GM06990 (cell line): Measurements from ENCODE around the gene DLEU7.

Experiments used
- DNase-seq: peaks from one replicate; pipeline ENCODE4 v3.0.0-alpha.2; 2011; ENCODE audit not compliant: insufficient read length; ENCODE audit errors: extremely low read depth
- H3K27me3 ChIP-seq: replicated peaks from 2 replicates; pipeline ENCODE4 v1.6.0; 2011; ENCODE audit warnings: low read length; ENCODE audit not compliant: control insufficient read depth, insufficient read depth
- H3K36me3 ChIP-seq: 2 replicates; pipeline ENCODE4 v1.5.1; 2011; ENCODE audit warnings: low read length; ENCODE audit not compliant: control insufficient read depth, insufficient read depth
- H3K4me3 ChIP-seq: replicated peaks from 2 replicates; pipeline ENCODE4 v1.5.1; 2011; ENCODE audit warnings: low read depth, mild to moderate bottlenecking, control low read depth, low read length
- TF ChIP-seq, protein P1 (sequence below): IDR thresholded peaks from 2 replicates; pipeline ENCODE4 v1.5.1; 2011; ENCODE audit warnings: low read length, control low read depth, mild to moderate bottlenecking, inconsistent platforms; ENCODE audit not compliant: insufficient read depth, poor library complexity, severe bottlenecking

Gene DLEU7

DNA sequence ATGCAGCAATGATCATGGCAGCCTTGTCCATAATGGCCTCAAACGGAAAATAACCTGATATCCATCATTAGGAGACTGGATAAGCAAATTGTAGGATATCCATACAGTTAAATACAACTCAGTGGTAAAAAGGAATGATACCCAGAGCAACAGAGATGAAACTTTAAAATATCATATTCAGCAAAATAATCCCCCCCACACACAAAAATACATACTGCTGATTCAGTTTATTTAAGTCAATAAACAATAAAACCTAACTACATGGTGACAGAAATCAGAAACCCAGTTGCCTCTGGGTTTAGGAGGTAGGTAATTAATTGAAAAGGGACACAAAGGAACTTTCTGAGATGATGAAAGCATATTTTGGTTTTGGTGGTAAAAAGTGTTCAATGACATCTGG, 27.9 kb upstream of the DLEU7 start:
- TF ChIP-seq, protein P1, sequence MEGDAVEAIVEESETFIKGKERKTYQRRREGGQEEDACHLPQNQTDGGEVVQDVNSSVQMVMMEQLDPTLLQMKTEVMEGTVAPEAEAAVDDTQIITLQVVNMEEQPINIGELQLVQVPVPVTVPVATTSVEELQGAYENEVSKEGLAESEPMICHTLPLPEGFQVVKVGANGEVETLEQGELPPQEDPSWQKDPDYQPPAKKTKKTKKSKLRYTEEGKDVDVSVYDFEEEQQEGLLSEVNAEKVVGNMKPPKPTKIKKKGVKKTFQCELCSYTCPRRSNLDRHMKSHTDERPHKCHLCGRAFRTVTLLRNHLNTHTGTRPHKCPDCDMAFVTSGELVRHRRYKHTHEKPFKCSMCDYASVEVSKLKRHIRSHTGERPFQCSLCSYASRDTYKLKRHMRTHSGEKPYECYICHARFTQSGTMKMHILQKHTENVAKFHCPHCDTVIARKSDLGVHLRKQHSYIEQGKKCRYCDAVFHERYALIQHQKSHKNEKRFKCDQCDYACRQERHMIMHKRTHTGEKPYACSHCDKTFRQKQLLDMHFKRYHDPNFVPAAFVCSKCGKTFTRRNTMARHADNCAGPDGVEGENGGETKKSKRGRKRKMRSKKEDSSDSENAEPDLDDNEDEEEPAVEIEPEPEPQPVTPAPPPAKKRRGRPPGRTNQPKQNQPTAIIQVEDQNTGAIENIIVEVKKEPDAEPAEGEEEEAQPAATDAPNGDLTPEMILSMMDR, result no peak
- no peak for DNase-seq
- no peaks in the 10 kb centered on the region for H3K36me3 ChIP-seq
- no peak overlapping the region for H3K4me3 ChIP-seq
- H3K27me3 ChIP-seq, result no peaks in the 10 kb centered on the region

DNA sequence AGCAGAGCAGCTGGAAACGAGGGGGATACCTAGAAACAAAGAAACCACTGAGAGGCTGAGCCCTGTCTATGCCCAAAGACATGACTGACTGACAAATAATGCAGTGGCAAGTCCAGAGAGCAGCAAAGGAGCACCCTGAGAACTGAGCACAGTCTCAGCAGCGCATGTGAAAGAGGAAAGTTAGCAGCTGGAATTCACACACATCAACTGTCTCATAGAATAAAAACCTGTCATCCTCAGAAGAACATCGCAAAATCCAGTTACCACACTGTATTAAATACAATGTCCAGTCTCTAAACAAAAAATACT, 24.1 kb upstream of the DLEU7 start:
- TF ChIP-seq, protein P1, result no peak
- H3K4me3 ChIP-seq, result no peak overlapping the region
- no peak for DNase-seq

DNA sequence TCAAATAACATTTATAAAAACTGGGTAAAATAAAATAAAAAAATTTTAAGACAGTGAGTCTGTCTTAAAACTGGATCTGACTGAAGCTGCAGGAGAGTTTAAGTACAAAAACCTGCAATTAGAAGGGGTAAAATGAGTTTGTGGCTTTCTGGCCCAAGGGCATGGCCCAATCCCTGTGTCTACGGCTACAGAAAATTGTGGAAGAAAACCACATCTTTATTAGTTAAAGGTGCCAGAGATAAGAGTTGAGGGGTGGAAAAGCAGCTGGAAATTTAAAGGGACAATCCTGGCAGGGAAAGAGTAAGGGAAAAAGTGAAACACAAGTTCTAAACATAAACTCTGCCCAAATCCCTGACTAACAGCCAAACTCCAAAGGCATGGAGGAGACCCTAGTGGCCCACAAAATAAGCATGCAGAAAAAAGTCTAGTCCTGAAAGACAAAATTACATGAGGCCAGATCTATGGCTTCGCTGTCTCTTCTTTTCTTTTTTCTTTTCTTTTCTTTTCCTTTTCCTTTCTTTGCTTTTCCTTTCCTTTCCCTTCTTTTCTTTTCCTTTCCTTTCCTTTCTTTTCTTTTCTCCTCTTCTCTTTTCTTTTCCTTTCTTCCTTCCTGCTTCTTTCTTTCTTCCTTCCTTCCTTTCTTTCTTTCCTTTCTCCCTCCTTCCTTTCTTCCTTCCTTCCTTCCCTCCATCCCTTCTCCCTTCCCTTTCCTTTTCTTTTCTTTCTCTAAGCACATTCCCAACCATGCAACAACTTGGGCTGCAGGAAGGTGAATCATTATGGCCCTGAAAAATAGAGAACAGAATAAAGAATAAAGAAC, 23.5 kb upstream of the DLEU7 start:
- Histone ChIP-seq H3K4me3 (no peak overlapping the region), H3K36me3 (no peaks in the 10 kb centered on the region), H3K27me3 (no peaks in the 10 kb centered on the region)
- TF ChIP-seq, protein P1, result no peak
- DNase-seq, result no peak

More for the DNA sequence above, 24.1 kb upstream of the DLEU7 start:
- H3K27me3 ChIP-seq, result no peaks in the 10 kb centered on the region
- H3K36me3 ChIP-seq, result no peaks in the 10 kb centered on the region

DNA sequence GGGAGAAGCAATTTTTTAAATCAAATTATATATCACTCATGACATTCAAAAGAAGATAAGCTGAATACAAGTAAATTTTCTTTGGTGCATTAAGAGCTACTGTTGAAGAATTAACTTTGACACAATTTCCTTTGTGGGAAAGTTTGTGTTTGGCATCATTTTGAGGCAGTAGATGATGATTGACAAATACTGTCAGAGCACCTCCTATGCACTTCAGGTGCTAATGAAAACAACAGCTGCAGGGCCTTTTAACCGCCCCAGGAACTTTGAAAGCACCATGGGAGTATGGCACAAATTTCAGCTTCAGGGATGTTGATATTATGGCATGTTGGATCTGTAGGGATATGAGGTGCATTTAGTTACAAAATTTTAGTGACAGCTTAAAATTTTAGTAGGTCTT, 21.0 kb upstream of the DLEU7 start:
- Histone ChIP-seq H3K36me3 (no peaks in the 10 kb centered on the region), H3K27me3 (no peaks in the 10 kb centered on the region), H3K4me3 (no peak overlapping the region)
- no peak for DNase-seq
- TF ChIP-seq, protein P1, result no peak

DNA sequence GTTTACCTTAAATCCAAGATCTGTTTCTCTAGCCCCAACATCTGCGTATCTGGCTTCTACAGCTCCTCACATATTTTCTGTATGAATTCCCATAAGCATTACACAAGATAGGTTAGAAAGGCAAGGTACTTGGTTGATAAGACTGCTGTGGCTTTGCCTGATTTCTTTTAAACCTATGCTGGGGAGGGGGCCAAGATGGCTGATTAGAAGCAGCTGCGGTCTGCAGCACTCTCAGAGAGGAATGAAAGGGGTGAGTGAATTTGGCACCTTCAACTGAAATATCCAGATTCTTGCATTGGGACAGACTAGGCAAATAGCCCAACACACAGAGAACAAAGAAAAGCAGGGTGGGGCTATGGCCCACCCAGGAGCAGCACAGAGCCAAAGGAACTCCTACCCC, 12.2 kb upstream of the DLEU7 start:
- DNase-seq, result no peak
- TF ChIP-seq, protein P1, result no peak
- H3K4me3 ChIP-seq, result no peak overlapping the region

More for the DNA sequence above, 12.2 kb upstream of the DLEU7 start:
- no peaks in the 10 kb centered on the region for H3K36me3 ChIP-seq
- no peaks in the 10 kb centered on the region for H3K27me3 ChIP-seq
